Stomach (tissue), 4 donors: ENCODE results near the gene EHD4.

Experiments used
- CTCF ChIP-seq, 7 experiments: fragments of 450-650 bp in 4 of 7; fragments of 200-600 bp in 3 of 7; sonication (generic) in 3 of 7; IDR thresholded peaks; one replicate each; pipeline ENCODE4 v1.5.1; 2016 to 2019; ENCODE audit warnings: antibody characterized with exemption in 7 of 7, control low read depth in 2 of 7, mild to moderate bottlenecking in 1 of 7
- EP300 ChIP-seq: sonication (generic); formaldehyde crosslinking; IDR thresholded peaks from one replicate; pipeline ENCODE4 v1.6.1; 2017; ENCODE audit warnings: antibody characterized with exemption
- POLR2AphosphoS5 ChIP-seq, 3 donors: sonication (generic); formaldehyde crosslinking; IDR thresholded peaks; one replicate each; pipeline ENCODE4 v1.6.1; 2016; ENCODE audit warnings: antibody characterized with exemption in 3 of 3

- no peak for TF ChIP-seq EP300
- TF ChIP-seq CTCF (IDR thresholded peaks at IDR 0.05), result no peak
- no peak for TF ChIP-seq POLR2AphosphoS5 (IDR thresholded peaks at IDR 0.05)
Observed at GRCh38 chr15:41881920-41882688, 90.3 kb downstream of the EHD4 start.
